Neural cell (in vitro differentiated cells): Measurements from ENCODE around the gene CDH9.

ENCODE experiments used
- MXI1 ChIP-seq: fragments of 450-650 bp; conservative IDR thresholded peaks from 2 replicates; pipeline ENCODE4 v1.6.1; 2014; ENCODE audit warnings: antibody characterized with exemption, mild to moderate bottlenecking; ENCODE audit not compliant: poor library complexity, severe bottlenecking
- POLR2AphosphoS5 ChIP-seq: IDR thresholded peaks from 2 replicates; pipeline ENCODE4 v1.6.1; 2012
- TF ChIP-seq, protein P1 (sequence below): fragments of 450-650 bp; IDR thresholded peaks from 2 replicates; pipeline ENCODE4 v1.5.1; 2014; ENCODE audit warnings: antibody characterized with exemption, mild to moderate bottlenecking, moderate library complexity; ENCODE audit not compliant: poor library complexity, severe bottlenecking

DNA sequence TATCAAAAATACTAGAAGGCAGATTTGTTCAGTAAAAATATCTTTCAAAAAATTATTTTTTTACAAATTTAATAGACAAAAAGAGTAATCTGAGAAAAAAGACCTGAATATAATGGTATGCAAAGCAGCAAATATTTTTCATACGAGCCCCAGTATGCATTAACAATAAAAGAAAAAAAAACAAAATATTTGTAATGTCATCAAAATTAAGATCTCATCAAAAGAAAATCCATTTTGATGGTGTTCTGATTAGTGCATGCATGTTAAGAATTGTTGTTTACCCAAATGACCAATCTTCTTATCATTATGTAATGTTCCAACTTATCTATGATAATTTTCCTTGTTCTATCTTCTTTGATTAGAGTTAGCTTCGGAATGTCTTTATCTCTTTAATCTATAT lies 106.1 kb downstream of the CDH9 start:
- TF ChIP-seq, protein P1, sequence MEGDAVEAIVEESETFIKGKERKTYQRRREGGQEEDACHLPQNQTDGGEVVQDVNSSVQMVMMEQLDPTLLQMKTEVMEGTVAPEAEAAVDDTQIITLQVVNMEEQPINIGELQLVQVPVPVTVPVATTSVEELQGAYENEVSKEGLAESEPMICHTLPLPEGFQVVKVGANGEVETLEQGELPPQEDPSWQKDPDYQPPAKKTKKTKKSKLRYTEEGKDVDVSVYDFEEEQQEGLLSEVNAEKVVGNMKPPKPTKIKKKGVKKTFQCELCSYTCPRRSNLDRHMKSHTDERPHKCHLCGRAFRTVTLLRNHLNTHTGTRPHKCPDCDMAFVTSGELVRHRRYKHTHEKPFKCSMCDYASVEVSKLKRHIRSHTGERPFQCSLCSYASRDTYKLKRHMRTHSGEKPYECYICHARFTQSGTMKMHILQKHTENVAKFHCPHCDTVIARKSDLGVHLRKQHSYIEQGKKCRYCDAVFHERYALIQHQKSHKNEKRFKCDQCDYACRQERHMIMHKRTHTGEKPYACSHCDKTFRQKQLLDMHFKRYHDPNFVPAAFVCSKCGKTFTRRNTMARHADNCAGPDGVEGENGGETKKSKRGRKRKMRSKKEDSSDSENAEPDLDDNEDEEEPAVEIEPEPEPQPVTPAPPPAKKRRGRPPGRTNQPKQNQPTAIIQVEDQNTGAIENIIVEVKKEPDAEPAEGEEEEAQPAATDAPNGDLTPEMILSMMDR, result no peak
- TF ChIP-seq MXI1, result no peak
- no peak for TF ChIP-seq POLR2AphosphoS5
